ENCODE results near the gene ABCB11. TPM values are rescaled to one million over a fixed set of nuclear protein-coding genes. Genes with fewer than 3 reads are reported as not detected.

ABCB11 gene
- total RNA-seq, 2 experiments from 2014 or later, result not detected

- Mint-ChIP-seq H3K9me3 (no peaks in the 10 kb centered on the region), H3K36me3 (no peaks in the 10 kb centered on the region), H3K27me3 (peaks cover 8% of the 10 kb centered on the region), H3K27ac (no peak overlapping the region), H3K4me1 (peaks cover 10% of the 10 kb centered on the region), H3K4me3 (no peak overlapping the region)
- DNase-seq, result no peak
These were observed 25.1 kb downstream of the ABCB11 start for GRCh38 chr2:169005994-169006393.

- Mint-ChIP-seq H3K36me3 (no peaks in the 10 kb centered on the region), H3K27ac (no peak overlapping the region), H3K4me1 (peaks cover 10% of the 10 kb centered on the region), H3K27me3 (peaks cover 8% of the 10 kb centered on the region), H3K9me3 (no peaks in the 10 kb centered on the region), H3K4me3 (no peak overlapping the region)
- no peak for DNase-seq
These were observed 26.0 kb downstream of the ABCB11 start for GRCh38 chr2:169005080-169005598.

GRCh38 chr2:169002161-169002738 lies 28.9 kb downstream of the ABCB11 start:
- H3K9me3 Mint-ChIP-seq, result no peaks in the 10 kb centered on the region

GRCh38 chr2:169001116-169001815 lies 29.9 kb downstream of the ABCB11 start:
- no peak for DNase-seq
- Mint-ChIP-seq H3K4me3 (no peak overlapping the region), H3K27me3 (peaks cover 8% of the 10 kb centered on the region), H3K9me3 (no peaks in the 10 kb centered on the region), H3K27ac (no peak overlapping the region), H3K36me3 (no peaks in the 10 kb centered on the region), H3K4me1 (no peaks in the 10 kb centered on the region)

More at GRCh38 chr2:169002161-169002738, 28.9 kb downstream of the ABCB11 start:
- H3K27me3 Mint-ChIP-seq, result peaks cover 8% of the 10 kb centered on the region
- no peak for DNase-seq
- no peaks in the 10 kb centered on the region for H3K36me3 Mint-ChIP-seq
- H3K4me3 Mint-ChIP-seq, result no peak overlapping the region
- no peak overlapping the region for H3K27ac Mint-ChIP-seq
- peaks cover under 1% of the 10 kb centered on the region for H3K4me1 Mint-ChIP-seq

GRCh38 chr2:168999668-169000213 lies 31.4 kb downstream of the ABCB11 start:
- Mint-ChIP-seq H3K4me1 (no peaks in the 10 kb centered on the region), H3K27me3 (peaks cover 8% of the 10 kb centered on the region), H3K36me3 (no peaks in the 10 kb centered on the region), H3K27ac (no peak overlapping the region), H3K4me3 (no peak overlapping the region), H3K9me3 (no peaks in the 10 kb centered on the region)
- no peak for DNase-seq

- Mint-ChIP-seq H3K36me3 (no peaks in the 10 kb centered on the region), H3K27ac (no peak overlapping the region), H3K27me3 (peaks cover 4% of the 10 kb centered on the region), H3K9me3 (no peaks in the 10 kb centered on the region), H3K4me3 (no peak overlapping the region), H3K4me1 (no peaks in the 10 kb centered on the region)
- no peak for DNase-seq
These were observed 32.4 kb downstream of the ABCB11 start for GRCh38 chr2:168998609-168999211.

GRCh38 chr2:168997794-168998193 lies 33.3 kb downstream of the ABCB11 start:
- Mint-ChIP-seq H3K27me3 (peaks cover 4% of the 10 kb centered on the region), H3K36me3 (no peaks in the 10 kb centered on the region)

GRCh38 chr2:168997118-168997521 lies 34.0 kb downstream of the ABCB11 start:
- Mint-ChIP-seq H3K9me3 (no peaks in the 10 kb centered on the region), H3K27me3 (peaks cover 4% of the 10 kb centered on the region), H3K4me3 (no peak overlapping the region), H3K4me1 (no peaks in the 10 kb centered on the region), H3K36me3 (no peaks in the 10 kb centered on the region), H3K27ac (no peak overlapping the region)
- DNase-seq, result no peak

More at GRCh38 chr2:168997794-168998193, 33.3 kb downstream of the ABCB11 start:
- no peaks in the 10 kb centered on the region for H3K9me3 Mint-ChIP-seq
- H3K4me3 Mint-ChIP-seq, result no peak overlapping the region
- no peak for DNase-seq
- H3K4me1 Mint-ChIP-seq, result no peaks in the 10 kb centered on the region
- no peak overlapping the region for H3K27ac Mint-ChIP-seq

GRCh38 chr2:168995744-168996143 lies 35.4 kb downstream of the ABCB11 start:
- Mint-ChIP-seq H3K4me3 (no peak overlapping the region), H3K27ac (no peak overlapping the region), H3K36me3 (no peaks in the 10 kb centered on the region), H3K4me1 (no peaks in the 10 kb centered on the region), H3K27me3 (peaks cover 4% of the 10 kb centered on the region), H3K9me3 (no peaks in the 10 kb centered on the region)
- DNase-seq, result no peak

GRCh38 chr2:168993538-168993937 lies 37.6 kb downstream of the ABCB11 start:
- Mint-ChIP-seq H3K4me3 (no peak overlapping the region), H3K27ac (no peak overlapping the region), H3K36me3 (no peaks in the 10 kb centered on the region), H3K4me1 (no peaks in the 10 kb centered on the region), H3K9me3 (no peaks in the 10 kb centered on the region), H3K27me3 (peaks cover 4% of the 10 kb centered on the region)
- DNase-seq, result no peak

GRCh38 chr2:168992591-168993349 lies 38.4 kb downstream of the ABCB11 start:
- H3K27ac Mint-ChIP-seq, result no peak overlapping the region
- no peak overlapping the region for H3K4me3 Mint-ChIP-seq
- H3K27me3 Mint-ChIP-seq, result peaks cover 4% of the 10 kb centered on the region
- H3K36me3 Mint-ChIP-seq, result no peaks in the 10 kb centered on the region
- no peaks in the 10 kb centered on the region for H3K9me3 Mint-ChIP-seq
- no peaks in the 10 kb centered on the region for H3K4me1 Mint-ChIP-seq
- no peak for DNase-seq

GRCh38 chr2:168992026-168992425 lies 39.1 kb downstream of the ABCB11 start:
- Mint-ChIP-seq H3K27ac (no peak overlapping the region), H3K4me3 (no peak overlapping the region), H3K9me3 (no peaks in the 10 kb centered on the region), H3K27me3 (peaks cover 4% of the 10 kb centered on the region), H3K4me1 (no peaks in the 10 kb centered on the region), H3K36me3 (no peaks in the 10 kb centered on the region)
- no peak for DNase-seq

GRCh38 chr2:168988755-168989154 lies 42.4 kb downstream of the ABCB11 start:
- no peaks in the 10 kb centered on the region for H3K27me3 Mint-ChIP-seq
- H3K27ac Mint-ChIP-seq, result no peak overlapping the region

GRCh38 chr2:168986398-168986943 lies 44.7 kb downstream of the ABCB11 start:
- DNase-seq, result no peak
- no peaks in the 10 kb centered on the region for H3K4me1 Mint-ChIP-seq
- no peak overlapping the region for H3K27ac Mint-ChIP-seq
- no peaks in the 10 kb centered on the region for H3K9me3 Mint-ChIP-seq
- H3K27me3 Mint-ChIP-seq, result no peaks in the 10 kb centered on the region
- H3K36me3 Mint-ChIP-seq, result no peaks in the 10 kb centered on the region
- no peak overlapping the region for H3K4me3 Mint-ChIP-seq

More at GRCh38 chr2:168988755-168989154, 42.4 kb downstream of the ABCB11 start:
- Mint-ChIP-seq H3K4me3 (no peak overlapping the region), H3K9me3 (no peaks in the 10 kb centered on the region), H3K36me3 (no peaks in the 10 kb centered on the region), H3K4me1 (no peaks in the 10 kb centered on the region)
- DNase-seq, result no peak
